HepG2 (cell line): Measurements from ENCODE around the gene SYN1. TPM values are rescaled to one million over a fixed set of nuclear protein-coding genes. Genes with fewer than 3 reads are reported as not detected.

Source experiments
- DPF2 ChIP-seq: sonication (generic); formaldehyde crosslinking; IDR thresholded peaks from 2 replicates; pipeline ENCODE4 v1.4.0; 2020; ENCODE audit warnings: mild to moderate bottlenecking, low read depth, missing genetic modification reagents, borderline replicate concordance
- HES4 ChIP-seq: sonication (generic); formaldehyde crosslinking; IDR thresholded peaks from 2 replicates; pipeline ENCODE4 v1.9.0; 2021; ENCODE audit warnings: mild to moderate bottlenecking, missing genetic modification reagents, borderline replicate concordance
- HOXA7 ChIP-seq: sonication (generic); formaldehyde crosslinking; IDR thresholded peaks from 2 replicates; pipeline ENCODE4 v1.8.1; 2022; ENCODE audit warnings: mild to moderate bottlenecking, missing genetic modification reagents, moderate library complexity
- HOXA9 ChIP-seq: sonication (generic); formaldehyde crosslinking; IDR thresholded peaks from 2 replicates; pipeline ENCODE4 v1.8.1; 2022; ENCODE audit warnings: missing genetic modification reagents, mild to moderate bottlenecking, moderate library complexity, borderline replicate concordance
- MED13 ChIP-seq: sonication (generic); formaldehyde crosslinking; IDR thresholded peaks from 2 replicates; pipeline ENCODE4 v1.5.0; 2020; ENCODE audit warnings: missing genetic modification reagents
- SCMH1 ChIP-seq: sonication (generic); formaldehyde crosslinking; IDR thresholded peaks from 2 replicates; pipeline ENCODE4 v1.9.0; 2021; ENCODE audit warnings: missing genetic modification reagents, mild to moderate bottlenecking, borderline replicate concordance
- TGIF2 ChIP-seq: IDR thresholded peaks from 2 replicates; pipeline ENCODE4 v1.6.1; 2016; ENCODE audit warnings: control low read depth, missing compliant biosample characterization
- ZBTB20 ChIP-seq: sonication (generic); formaldehyde crosslinking; IDR thresholded peaks from 2 replicates; pipeline ENCODE4 v1.8.1; 2023; ENCODE audit warnings: missing genetic modification reagents, low read depth, mild to moderate bottlenecking, borderline replicate concordance
- ZC3H13 ChIP-seq: sonication (generic); formaldehyde crosslinking; IDR thresholded peaks from 2 replicates; pipeline ENCODE4 v1.8.1; 2023; ENCODE audit warnings: mild to moderate bottlenecking, missing genetic modification reagents, moderate library complexity
- ZFY ChIP-seq: sonication (generic); formaldehyde crosslinking; IDR thresholded peaks from 2 replicates; pipeline ENCODE4 v1.4.0; 2020; ENCODE audit warnings: missing genetic modification reagents
- ZNF121 ChIP-seq: sonication (generic); formaldehyde crosslinking; IDR thresholded peaks from 2 replicates; pipeline ENCODE4 v1.5.0; 2020; ENCODE audit warnings: mild to moderate bottlenecking, missing genetic modification reagents
- ZNF318 ChIP-seq: sonication (generic); formaldehyde crosslinking; IDR thresholded peaks from 2 replicates; pipeline ENCODE4 v1.4.0; 2020; ENCODE audit warnings: mild to moderate bottlenecking, missing genetic modification reagents
- ZNF484 ChIP-seq: sonication (generic); formaldehyde crosslinking; IDR thresholded peaks from 2 replicates; pipeline ENCODE4 v1.5.1; 2020; ENCODE audit warnings: mild to moderate bottlenecking, low read depth, missing genetic modification reagents, borderline replicate concordance
- ZNF709 ChIP-seq: sonication (generic); formaldehyde crosslinking; IDR thresholded peaks from 2 replicates; pipeline ENCODE4 v1.5.0; 2020; ENCODE audit warnings: mild to moderate bottlenecking, missing genetic modification reagents
- ZNF773 ChIP-seq: sonication (generic); formaldehyde crosslinking; IDR thresholded peaks from 2 replicates; pipeline ENCODE4 v1.4.0; 2020; ENCODE audit warnings: missing genetic modification reagents, borderline replicate concordance
- ZNF878 ChIP-seq: sonication (generic); formaldehyde crosslinking; IDR thresholded peaks from 2 replicates; pipeline ENCODE4 v1.8.1; 2023; ENCODE audit warnings: mild to moderate bottlenecking, missing genetic modification reagents, moderate library complexity
- ZSCAN20 ChIP-seq: sonication (generic); formaldehyde crosslinking; IDR thresholded peaks from 2 replicates; pipeline ENCODE4 v1.4.0; 2020; ENCODE audit warnings: missing genetic modification reagents, mild to moderate bottlenecking, borderline replicate concordance
- polyA plus RNA-seq, 8 experiments: library from polyadenylated mRNA; depleted of rRNA in 3 of 8; stranded (reverse) in 7 of 8; unstranded in 1 of 8; fragments of >200 nt; fragmentation: Illumina TruSeq in 4 of 8; extraction: Trizol in 4 of 8; gene quantifications; 2 replicates each; pipeline versions ENCODE4 v1.2.1 to v1.2.3, GENCODE V29; 2011 to 2016; ENCODE audit warnings: low read depth in 4 of 8, missing spikeins in 1 of 8, mixed read lengths in 1 of 8; ENCODE audit not compliant: insufficient read depth in 1 of 8
- total RNA-seq, 5 experiments: library from RNA; depleted of rRNA; stranded (reverse); fragments of >200 nt; fragmentation: Illumina TruSeq; extraction: Trizol; gene quantifications; 2 replicates each; pipeline ENCODE4 v1.2.3, GENCODE V29; 2016; ENCODE audit warnings: low read depth in 1 of 5
- TF ChIP-seq, protein P1 (sequence below): sonication (generic); formaldehyde crosslinking; conservative IDR thresholded peaks from 2 replicates; pipeline ENCODE4 v1.8.1; 2023; ENCODE audit warnings: missing genetic modification reagents

Gene SYN1
- total and polyA plus RNA-seq, 2 of the 13 experiments (the other 11 are each of a cell fraction or from before 2014, with no cell fraction given) = not detected

- no peak for TF ChIP-seq SCMH1 (CRISPR knock-in tag)
- TF ChIP-seq ZNF773 (CRISPR knock-in tag) = no peak
- 0 out of 2 replicates have a peak, but pooled peaks have one; percentile 35 for TF ChIP-seq MED13 (CRISPR knock-in tag)
- TF ChIP-seq ZSCAN20 (CRISPR knock-in tag) = no peak
- no peak for TF ChIP-seq HOXA7 (CRISPR knock-in tag)
- TF ChIP-seq ZNF121 = no peak
- TF ChIP-seq DPF2 = no peak
- TF ChIP-seq, protein P1, sequence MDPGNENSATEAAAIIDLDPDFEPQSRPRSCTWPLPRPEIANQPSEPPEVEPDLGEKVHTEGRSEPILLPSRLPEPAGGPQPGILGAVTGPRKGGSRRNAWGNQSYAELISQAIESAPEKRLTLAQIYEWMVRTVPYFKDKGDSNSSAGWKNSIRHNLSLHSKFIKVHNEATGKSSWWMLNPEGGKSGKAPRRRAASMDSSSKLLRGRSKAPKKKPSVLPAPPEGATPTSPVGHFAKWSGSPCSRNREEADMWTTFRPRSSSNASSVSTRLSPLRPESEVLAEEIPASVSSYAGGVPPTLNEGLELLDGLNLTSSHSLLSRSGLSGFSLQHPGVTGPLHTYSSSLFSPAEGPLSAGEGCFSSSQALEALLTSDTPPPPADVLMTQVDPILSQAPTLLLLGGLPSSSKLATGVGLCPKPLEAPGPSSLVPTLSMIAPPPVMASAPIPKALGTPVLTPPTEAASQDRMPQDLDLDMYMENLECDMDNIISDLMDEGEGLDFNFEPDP = no peak
- peak; percentile 31; the same call in 1 of the 2 replicates for TF ChIP-seq ZNF709 (CRISPR knock-in tag)
- no peak for TF ChIP-seq ZNF878 (CRISPR knock-in tag)
- TF ChIP-seq ZNF318 (CRISPR knock-in tag) = no peak
- TF ChIP-seq HES4 (CRISPR knock-in tag) = peak; percentile 78
- TF ChIP-seq ZBTB20 = no peak
- peak; percentile 43; the same call in 1 of the 2 replicates for TF ChIP-seq HOXA9 (CRISPR knock-in tag)
- TF ChIP-seq ZFY (CRISPR knock-in tag) = no peak; the same call in 1 of the 2 replicates
- peak; percentile 45; the same call in 1 of the 2 replicates for TF ChIP-seq TGIF2
- TF ChIP-seq ZC3H13 = no peak
- TF ChIP-seq ZNF484 (CRISPR knock-in tag) = no peak
Observed at GRCh38 chrX:47619486-47620302, at the start of gene SYN1 (continued).
